Erythroblast (primary cell): ENCODE results near the gene CNDP1.

Source experiments
- GATA1 ChIP-seq: IDR thresholded peaks from 2 replicates; pipeline ENCODE4 v1.6.1; 2011; ENCODE audit warnings: low read depth, mild to moderate bottlenecking, control low read depth, low read length, moderate library complexity
- POLR2A ChIP-seq: IDR thresholded peaks from 2 replicates; pipeline ENCODE4 v1.6.1; 2011; ENCODE audit warnings: mild to moderate bottlenecking, low read length

DNA sequence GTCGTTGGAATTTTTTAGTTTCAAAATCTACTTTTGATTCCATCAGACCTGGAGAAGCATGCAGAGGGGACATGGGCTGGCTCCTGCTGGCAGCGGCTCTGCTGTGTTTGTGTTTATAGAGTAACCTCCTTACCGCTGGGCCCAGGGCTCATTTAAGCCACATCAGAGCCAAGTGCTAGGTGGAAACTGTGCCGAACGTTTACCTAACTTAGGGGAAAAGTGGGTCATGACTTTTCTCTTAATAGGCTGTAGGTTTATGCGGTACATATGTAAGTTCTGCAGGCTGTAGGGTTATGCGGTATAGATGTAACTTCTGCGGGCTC, 20.5 kb upstream of the CNDP1 start:
- no peak for TF ChIP-seq POLR2A
- TF ChIP-seq GATA1: no peak
